HG03571 (cell line): ENCODE results near the gene SCAMP4.

Experiments used
- ATAC-seq: cut with Tn5 transposase; IDR thresholded peaks from one replicate; pipeline ENCODE4 v1.9.1; 2021; ENCODE audit not compliant: unreplicated experiment

Gene SCAMP4

GRCh38 chr19:1954532-1954933 lies 49.3 kb downstream of the SCAMP4 start:
- ATAC-seq: no peak

GRCh38 chr19:1955171-1956121 lies 50.2 kb downstream of the SCAMP4 start:
- ATAC-seq: no peak

GRCh38 chr19:1956122-1956494 lies 50.9 kb downstream of the SCAMP4 start:
- ATAC-seq: no peak

DNA sequence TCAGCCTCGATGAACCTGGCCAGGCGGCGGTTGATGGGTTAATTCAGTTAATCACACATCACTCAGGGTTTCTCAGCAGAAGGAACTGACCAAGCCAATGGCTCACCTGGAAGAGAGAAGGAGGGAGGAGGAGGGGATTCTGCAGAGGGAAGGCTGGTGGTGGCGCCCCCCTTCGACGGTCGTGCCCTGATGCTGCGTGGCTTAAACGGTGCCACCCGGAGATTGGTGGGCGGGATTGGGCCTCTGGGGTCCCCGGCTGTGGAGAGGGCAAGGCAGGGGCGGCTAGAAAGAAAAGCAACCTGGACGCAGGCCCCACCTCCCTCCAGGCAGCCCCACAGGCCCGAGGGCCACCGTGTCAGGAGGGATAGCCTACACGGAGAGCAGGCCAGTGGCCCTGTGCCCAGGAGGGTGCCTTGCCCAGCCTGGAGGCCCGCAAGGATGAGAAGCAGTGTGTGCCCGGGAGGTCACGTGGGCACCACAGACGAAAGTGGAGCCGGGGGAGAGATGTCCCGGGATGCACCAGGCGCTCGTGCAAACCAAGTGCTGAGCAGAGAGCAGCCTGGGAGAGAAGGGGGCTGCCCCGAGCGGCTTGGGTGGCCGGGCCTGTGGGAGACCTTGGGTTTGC lies 51.8 kb downstream of the SCAMP4 start:
- no peak for ATAC-seq

DNA sequence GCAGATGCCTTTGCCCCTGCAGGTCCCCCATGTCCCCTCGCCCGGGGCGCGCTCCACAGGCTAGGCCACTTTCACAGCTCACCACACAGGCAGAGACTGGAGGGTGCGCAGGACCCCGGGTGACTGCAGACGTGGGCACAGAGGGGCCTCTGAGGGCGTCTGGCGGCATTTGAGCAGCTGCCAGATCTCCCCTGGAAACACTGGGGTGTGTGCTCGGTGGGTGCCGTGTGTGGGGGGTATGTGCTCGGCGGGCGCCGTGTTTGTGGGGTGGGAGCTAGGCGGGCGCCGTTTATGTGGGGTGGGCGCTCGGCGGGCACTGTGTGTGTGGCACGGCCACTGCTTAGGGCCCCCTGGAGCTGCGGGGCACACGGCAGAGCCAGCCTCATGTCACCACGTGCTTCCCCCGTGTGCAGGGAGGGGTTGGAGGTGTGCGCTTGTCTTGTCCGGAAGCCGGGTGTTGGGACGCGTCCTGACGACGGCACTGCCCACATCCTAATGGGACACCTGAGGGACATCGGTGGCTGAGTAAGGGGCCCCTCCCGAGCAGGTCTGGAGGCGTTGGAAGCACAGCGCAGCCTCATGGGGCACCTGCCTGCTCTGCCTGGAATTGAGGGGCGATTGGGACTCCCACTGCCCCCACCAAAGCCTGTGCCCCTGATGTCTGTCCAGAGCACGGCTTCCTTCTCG lies 52.5 kb downstream of the SCAMP4 start:
- ATAC-seq: no peak

DNA sequence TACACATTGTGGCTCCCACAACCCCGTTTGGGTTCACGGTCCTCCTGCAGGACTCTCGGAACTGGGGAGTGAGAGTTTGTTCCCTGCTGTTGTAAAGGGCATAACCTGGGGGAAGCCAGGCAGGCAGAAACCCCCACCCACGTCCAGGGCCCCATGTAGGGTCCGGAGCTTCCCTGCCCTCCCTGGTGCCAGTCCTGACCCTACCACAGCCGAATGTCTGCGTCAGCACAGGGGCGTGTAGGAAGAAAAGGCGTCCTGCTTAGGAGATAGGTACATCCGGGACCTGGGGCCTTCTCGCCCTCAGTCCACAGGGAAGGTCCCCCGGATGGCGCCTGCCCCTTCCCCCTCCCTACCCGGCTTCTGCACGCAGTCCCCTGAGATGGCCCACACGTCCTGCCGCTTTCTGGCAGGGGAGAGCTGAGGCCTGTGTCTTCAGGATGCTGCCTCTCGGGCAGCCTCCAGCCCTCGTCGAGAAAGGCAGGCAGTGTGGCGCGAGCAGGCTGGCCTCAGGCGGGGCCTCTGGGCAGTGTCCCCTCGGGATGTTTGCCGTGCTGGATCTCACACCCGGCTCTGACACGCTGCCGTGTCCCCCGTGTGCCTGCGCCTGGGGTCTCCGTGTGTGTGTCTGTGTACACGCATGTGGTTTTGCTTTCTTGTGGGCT lies 54.9 kb downstream of the SCAMP4 start:
- no peak for ATAC-seq

- no peak for ATAC-seq
Observed at GRCh38 chr19:1961000-1961883, 56.0 kb downstream of the SCAMP4 start.

DNA sequence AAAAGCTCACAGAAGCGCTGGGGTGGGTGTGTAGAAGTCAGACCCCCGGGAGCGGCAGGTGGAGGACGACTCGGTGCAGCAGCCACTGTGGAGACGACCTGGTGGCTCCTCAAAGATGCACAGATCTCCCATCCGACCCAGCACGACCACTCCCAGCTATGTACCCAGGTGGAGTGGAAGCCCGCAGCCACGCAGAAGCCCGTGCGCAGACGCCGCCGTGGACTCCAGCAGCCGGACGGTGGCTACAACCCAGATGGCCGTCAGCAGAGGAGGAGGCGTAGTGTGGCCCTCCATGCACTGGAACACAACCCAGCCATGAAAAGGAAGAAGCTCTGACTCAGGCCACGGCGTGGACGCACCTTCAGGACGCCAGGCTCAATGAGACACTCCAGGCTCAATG lies 57.5 kb downstream of the SCAMP4 start:
- ATAC-seq: no peak

GRCh38 chr19:1967087-1967608 lies 61.9 kb downstream of the SCAMP4 start:
- no peak for ATAC-seq

GRCh38 chr19:1968279-1969175 lies 63.3 kb downstream of the SCAMP4 start:
- no peak for ATAC-seq

DNA sequence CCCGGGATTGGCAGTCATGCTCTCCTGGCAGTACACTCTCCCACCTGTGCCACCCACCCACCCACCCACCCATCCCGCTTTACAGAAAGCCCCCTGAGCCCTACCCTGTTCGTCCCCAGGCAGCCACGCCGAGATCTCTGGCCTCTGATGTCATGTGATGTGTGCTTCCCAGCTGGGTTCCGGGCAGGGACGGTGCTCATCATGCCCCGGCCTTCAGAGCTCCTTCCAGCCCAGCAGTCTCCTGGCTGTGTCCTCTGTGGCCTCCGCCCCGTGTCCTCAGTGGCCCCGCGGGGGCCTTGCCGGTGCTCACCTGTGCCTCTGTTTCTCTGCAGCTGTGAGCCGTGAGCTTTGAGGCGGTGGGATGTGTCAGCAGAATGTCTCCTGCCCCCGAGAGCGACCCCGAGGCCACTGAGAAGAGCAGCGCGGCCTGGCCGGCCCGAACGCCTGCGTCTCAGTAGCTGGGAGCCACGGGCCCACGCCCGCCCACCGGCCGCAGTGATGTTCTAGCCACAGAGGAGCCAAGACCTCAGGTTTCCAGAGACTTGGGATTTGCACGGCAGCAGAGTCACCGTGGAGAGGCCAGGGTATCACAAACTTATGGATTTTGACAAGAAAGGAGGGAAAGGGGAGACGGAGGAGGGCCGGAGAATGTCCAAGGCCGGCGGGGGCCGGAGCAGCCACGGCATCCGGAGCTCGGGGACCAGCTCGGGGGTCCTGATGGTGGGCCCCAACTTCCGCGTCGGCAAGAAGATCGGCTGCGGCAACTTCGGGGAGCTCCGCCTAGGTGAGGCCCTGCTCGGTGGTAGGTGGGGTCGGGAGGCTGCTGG lies 64.2 kb downstream of the SCAMP4 start:
- ATAC-seq: no peak

DNA sequence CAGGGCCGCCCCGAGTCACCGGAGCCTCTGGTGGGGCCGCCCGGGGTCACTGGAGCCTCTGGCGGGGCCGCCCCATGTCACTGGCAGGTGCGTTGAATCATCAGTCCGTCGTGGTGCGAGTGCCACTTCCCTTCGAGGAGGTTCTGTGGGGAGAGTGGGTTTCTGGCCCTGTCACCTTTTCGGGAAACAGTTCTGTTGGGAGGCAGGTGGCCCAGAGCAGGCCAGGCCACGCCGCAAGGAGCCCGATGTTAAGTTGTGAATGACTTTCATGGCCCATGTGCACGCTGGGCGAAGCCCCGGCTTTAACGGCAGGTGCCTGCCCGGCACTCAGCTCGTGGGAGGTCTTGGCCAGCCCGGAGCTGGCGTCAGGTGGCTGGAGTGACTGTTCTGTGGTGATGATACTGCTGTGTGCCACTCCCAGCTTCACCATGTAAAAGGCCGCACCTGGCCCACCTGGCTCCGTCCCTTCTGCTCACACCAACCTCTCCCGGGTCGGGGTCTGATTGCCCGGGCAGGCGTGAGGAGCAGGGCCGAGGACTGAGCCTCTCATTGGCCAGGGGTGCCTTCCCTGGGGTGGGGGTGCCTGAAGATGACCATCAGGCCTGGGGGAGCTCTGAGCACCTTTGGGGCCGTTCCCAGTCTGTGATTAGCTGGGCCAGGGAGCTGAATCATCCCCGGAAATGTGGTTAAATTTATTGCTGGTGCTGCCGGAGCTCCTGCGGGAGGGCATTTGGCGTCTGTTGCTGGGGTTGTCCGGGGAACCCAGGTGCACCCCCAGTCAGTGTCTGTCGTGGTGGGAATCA lies 65.0 kb downstream of the SCAMP4 start:
- no peak for ATAC-seq

DNA sequence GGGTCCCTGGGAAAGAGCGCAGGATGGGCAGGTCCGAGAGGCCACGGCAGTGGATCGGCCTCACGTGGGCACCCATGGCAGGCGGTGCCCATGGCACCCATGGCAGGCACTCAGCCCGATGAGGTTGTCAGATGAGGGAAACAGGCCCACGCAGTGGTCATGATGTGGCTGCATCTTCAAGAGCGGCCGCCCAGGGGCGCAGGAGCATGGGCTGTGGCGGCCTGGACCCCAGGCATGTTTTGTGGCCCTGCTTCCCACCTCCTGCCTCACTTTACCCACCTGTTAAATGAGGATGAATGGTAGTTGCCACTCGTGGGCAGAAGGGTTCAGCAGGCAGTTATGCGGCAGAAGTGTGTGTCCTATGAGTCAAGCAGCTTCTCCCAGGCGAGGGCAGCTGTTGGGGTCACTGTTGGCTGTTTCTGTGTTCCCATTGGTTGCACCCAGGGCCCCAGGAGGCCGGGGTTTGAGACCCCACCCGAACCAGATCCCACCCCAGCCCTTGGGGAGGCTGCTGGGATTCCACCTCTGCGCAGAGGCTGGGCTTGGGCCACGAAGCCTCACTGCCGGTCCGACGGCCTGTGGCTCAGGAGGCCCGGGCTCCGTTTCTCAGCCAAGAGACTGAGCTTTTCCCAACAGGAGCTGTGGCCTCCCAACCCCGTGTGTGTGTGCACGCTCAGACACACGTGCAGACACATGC lies 65.8 kb downstream of the SCAMP4 start:
- no peak for ATAC-seq

DNA sequence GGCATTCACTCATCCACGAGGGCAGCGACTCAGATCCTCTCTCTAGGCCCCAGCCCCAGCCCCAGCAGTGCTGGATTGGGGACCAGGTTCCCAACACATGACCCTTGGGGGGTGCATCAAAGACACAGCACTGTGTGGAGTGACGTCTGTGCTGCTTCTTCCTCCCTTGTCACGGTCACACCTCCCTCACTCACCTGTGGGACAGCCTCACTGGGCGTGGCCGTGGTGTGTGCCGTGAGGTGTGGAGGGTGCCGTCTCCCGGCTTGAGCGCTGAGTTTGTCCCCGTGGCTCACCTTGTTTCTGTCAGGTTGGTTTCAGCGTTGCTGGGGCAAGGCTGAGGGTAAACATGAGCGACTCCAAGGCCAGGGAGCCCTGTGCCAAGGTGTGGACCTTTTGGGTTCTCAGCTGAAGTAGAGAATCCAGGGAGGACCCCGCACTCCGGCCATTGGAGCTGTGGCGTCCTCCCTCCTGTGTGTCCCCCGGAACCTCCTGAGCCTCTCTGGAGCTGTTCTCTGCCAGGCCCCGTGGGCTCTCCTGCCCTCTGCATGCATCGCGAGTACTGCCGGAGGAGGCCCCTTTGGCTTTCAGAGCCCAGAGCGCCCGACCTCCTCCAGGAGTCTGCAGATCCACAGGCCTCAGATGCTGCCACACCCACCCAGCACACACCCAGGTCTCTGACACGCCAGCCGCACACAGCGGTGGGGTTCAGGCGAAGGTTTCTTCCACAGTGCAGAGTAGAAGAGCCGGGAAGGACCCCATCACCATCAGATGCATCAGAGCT lies 69.4 kb downstream of the SCAMP4 start:
- no peak for ATAC-seq

GRCh38 chr19:1975162-1975480 lies 69.9 kb downstream of the SCAMP4 start:
- ATAC-seq: no peak
